Measurements from ENCODE around the gene EID3.
"Not testable (repeated sequence)": the region's sequence is repeated elsewhere in the genome, so short reads cannot be mapped to it uniquely, and the experiment has no call there.

Gene EID3

DNA sequence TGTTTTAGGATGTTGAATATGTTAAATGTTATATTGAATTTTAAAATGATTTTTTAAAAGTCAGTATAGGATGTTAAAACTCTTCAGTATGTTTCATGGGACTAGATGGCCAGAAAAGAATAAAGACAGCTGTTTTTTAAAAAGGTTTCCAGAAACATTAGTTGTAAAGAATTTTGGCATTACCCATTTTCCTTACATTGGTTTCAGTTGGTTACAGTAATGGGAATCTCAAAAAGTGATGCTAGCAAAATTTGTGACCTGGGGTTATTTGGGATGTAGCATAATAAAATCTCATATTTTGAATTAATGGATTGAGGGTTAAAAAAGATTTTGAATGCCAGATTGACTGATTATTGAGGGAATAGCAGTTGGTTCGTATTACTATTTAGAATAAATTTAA lies 25.3 kb downstream of the EID3 start:
- no peak for DNase-seq (ENCODE audit: low spot score in 2 of 2)
- Mint-ChIP-seq H3K27me3 (no peaks in the 10 kb centered on the region), H3K9me3 (no peaks in the 10 kb centered on the region), H3K36me3 (peaks cover 22% of the 10 kb centered on the region), H3K27ac (no peak overlapping the region), H3K4me1 (no peaks in the 10 kb centered on the region), H3K4me3 (no peak overlapping the region)
- no peak for ATAC-seq (ENCODE audit: low read depth)

DNA sequence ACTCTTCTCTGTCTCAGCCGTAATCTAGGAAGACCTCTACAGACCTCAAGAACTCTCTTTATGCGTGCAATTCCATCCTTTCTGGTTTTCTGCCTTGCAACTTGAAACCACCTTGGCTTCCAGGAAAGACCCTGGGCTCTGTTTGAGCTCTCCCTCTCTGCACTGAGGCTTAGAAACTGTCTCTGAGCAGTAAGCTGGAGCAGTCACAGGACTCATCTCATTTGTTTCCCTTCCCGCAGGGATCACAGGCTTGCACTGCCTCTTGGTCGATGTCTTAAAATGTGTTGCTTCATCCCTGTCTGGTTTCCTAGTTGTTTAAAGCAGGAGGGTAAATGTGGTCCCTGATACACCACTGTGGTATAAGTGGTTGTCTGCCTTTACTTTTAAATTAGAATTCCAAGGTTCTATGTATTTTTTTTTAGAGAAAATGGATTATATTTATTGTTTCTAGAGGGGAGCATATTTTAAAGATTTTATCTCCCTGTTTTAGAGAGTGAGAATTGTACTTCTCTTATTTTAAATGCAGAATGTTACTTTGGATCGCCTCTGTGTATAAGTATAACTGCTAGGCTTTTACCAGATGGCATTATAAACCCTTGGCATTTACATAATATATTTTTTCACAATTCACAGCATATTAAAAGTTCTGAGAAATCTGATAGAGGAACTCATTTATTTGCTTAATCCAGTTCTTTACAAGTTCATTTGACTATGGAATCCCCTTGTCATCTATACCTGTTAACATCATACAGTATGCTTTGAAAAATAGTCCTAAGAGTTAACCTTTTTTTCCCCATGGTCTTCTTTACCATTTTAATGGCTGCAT lies 26.4 kb downstream of the EID3 start:
- DNase-seq (ENCODE audit: low spot score in 2 of 2) (no peak), ATAC-seq (ENCODE audit: low read depth) (no peak)
- Mint-ChIP-seq H3K27me3 (no peaks in the 10 kb centered on the region), H3K4me3 (no peak overlapping the region), H3K4me1 (no peaks in the 10 kb centered on the region), H3K27ac (no peak overlapping the region), H3K36me3 (peaks cover 19% of the 10 kb centered on the region), H3K9me3 (no peaks in the 10 kb centered on the region)

DNA sequence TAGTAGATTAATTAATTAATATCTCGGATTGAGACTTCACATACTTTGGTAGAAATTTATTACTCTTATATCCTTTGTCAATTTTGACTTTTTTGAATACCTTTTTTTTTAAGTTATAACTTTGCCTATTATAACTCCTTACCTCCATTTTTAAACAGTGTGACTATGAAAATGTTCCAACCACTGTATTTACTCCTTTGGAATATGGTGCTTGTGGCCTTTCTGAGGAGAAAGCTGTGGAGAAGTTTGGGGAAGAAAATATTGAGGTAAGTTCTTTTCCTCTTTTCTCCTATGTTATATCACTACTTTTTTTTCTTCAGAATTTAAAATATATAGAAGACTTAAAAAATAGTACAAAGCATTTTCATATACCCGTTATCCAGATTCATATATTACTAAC lies 27.8 kb downstream of the EID3 start:
- Mint-ChIP-seq H3K36me3 (peaks cover 16% of the 10 kb centered on the region), H3K9me3 (no peaks in the 10 kb centered on the region), H3K4me3 (no peak overlapping the region), H3K27me3 (no peaks in the 10 kb centered on the region), H3K27ac (no peak overlapping the region), H3K4me1 (no peaks in the 10 kb centered on the region)
- ATAC-seq (ENCODE audit: low read depth) (no peak), DNase-seq (ENCODE audit: low spot score in 2 of 2) (no peak)

DNA sequence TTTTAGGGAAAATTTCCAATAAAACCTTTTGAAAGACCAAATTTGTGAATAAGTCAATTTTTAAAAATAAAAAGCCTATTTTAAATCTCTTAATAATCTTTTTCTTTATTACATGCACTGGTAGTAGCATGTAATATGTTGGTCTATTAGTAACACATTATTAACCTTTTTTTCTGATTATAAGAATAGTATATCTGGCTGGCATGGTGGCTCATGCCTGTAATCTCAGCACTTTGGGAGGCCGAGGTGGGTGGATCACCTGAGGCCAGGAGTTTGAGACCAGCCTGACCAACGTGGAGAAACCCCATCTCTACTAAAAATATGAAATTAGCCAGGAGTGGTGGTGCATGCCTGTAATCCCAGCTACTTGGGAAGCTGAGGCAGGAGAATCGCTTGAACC lies 28.7 kb downstream of the EID3 start:
- ATAC-seq (ENCODE audit: low read depth); H3K27ac Mint-ChIP-seq; H3K4me3 Mint-ChIP-seq; H3K9me3 Mint-ChIP-seq; H3K4me1 Mint-ChIP-seq; DNase-seq (ENCODE audit: low spot score in 2 of 2); H3K27me3 Mint-ChIP-seq: not testable (repeated sequence)
- peaks cover 11% of the 10 kb centered on the region for H3K36me3 Mint-ChIP-seq

DNA sequence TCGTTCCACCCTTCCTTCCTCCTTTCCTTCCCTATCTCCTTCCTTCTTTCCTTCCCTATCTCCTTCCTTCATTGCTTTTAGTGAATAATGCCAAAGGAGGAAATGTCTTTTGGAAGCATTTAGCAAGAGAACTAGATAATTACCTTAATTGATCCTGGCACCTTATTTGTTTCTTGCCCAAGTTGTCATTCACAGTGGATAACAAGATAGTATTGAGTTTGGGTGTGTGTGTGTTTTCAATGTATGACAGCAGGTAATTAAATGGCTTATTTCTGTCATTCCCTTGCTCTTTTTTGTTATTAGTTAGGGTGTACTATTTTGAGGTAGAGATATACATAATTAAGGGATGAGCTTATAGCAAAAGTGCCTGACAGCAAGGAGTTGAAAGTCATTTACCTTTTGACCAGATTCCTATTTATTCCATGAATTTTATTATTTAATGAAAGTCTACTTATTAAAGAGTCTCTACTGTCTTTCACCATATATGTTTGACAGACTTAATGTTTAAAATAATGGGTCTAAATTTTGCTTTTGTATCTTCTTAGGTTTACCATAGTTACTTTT lies 30.2 kb downstream of the EID3 start:
- DNase-seq (ENCODE audit: low spot score in 2 of 2), result no peak
- Mint-ChIP-seq H3K27ac (no peak overlapping the region), H3K27me3 (no peaks in the 10 kb centered on the region), H3K9me3 (no peaks in the 10 kb centered on the region), H3K4me1 (no peaks in the 10 kb centered on the region), H3K36me3 (peaks cover 9% of the 10 kb centered on the region), H3K4me3 (no peak overlapping the region)
- ATAC-seq (ENCODE audit: low read depth), result no peak

DNA sequence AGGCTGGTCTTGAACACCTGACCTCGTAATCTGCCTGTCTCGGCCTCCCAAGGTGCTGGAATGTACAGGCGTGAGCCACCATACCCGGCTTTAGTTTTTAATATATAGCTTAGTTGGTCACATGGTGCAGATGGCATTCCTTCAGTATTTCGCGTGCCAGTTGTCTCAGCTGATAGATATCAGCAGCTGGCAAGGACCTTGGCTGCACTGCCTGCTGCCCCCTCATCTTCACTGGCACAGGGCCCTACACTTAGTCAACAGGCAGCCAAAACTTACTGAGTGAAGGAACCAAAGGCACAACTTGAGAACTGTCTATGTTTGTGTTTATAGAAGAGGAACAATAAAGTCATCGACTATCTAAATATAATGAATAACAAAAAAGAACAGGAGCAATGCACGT lies 31.0 kb downstream of the EID3 start:
- DNase-seq (ENCODE audit: low spot score in 2 of 2), result no peak
- no peak for ATAC-seq (ENCODE audit: low read depth)
- Mint-ChIP-seq H3K9me3 (no peaks in the 10 kb centered on the region), H3K27me3 (no peaks in the 10 kb centered on the region), H3K4me1 (no peaks in the 10 kb centered on the region), H3K36me3 (peaks cover 13% of the 10 kb centered on the region), H3K4me3 (no peak overlapping the region), H3K27ac (no peak overlapping the region)

DNA sequence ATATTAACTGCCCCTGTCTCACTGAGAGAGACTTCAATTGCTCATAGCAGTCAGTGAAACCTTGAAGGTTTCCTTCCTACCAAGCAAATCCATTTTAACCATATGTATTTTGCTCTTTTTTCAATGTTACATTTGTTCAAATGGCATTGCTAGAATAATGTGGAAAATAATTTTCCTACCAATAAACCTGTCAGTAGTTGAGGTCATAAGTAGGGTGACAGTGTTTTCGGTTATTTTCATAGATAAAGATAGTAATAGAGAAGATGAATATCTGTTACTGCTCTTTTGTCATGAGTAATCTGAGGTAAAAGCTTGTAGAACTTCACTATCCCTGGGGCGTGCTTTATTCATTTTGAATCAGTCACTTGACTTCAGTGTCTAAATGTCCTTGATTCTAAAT lies 32.6 kb downstream of the EID3 start:
- Mint-ChIP-seq H3K4me3 (no peak overlapping the region), H3K4me1 (no peaks in the 10 kb centered on the region), H3K36me3 (peaks cover 20% of the 10 kb centered on the region), H3K27me3 (no peaks in the 10 kb centered on the region), H3K9me3 (no peaks in the 10 kb centered on the region), H3K27ac (no peak overlapping the region)
- DNase-seq (ENCODE audit: low spot score in 2 of 2) (no peak), ATAC-seq (ENCODE audit: low read depth) (no peak)

DNA sequence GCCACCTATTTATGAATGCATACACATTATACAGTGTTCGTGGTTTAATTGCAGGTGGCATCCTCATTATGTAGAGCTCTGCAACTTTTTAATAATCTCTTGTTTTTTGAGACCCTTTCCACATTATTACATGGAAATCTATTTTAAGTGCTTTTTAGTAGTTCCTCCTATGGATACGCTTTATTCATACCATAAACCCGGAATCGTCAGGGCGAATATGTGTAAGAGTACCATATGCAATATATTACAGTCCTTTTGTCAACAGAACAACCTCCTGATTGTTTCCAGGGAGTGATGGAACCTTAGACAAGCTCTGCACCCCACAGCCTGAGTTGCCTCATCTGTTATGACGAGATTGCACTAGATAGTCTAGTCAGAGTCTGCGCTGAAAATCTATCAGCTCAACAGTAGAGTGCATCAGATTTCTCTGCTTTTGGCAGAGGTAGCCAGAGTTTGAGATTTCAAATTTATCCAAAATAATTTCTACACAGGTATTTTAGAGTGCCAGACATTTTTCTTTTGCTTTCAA lies 33.6 kb downstream of the EID3 start:
- Mint-ChIP-seq H3K36me3 (peaks cover 21% of the 10 kb centered on the region), H3K27me3 (no peaks in the 10 kb centered on the region), H3K4me3 (no peak overlapping the region), H3K27ac (no peak overlapping the region), H3K4me1 (no peaks in the 10 kb centered on the region), H3K9me3 (no peaks in the 10 kb centered on the region)
- DNase-seq (ENCODE audit: low spot score in 2 of 2) (no peak), ATAC-seq (ENCODE audit: low read depth) (no peak)

DNA sequence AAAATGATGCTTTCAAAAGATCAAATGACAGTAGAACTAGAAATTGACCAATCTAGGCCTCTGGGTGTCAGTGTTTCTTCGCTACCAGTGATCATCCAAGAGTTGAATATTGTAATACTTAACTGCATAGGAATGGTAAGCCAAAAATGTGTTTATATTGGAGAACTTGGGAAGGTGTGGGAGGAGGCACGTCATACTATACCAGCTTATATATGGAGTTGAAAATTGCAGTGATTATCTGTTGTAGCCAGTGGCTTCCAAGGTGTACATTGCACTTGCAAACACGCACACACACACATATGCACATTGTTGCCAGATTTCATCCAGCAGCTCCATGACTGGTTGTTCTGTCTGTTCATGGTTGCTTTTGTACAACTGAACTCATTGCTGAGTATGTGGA lies 36.1 kb downstream of the EID3 start:
- Mint-ChIP-seq H3K36me3 (peaks cover 26% of the 10 kb centered on the region), H3K4me3 (no peak overlapping the region), H3K27me3 (no peaks in the 10 kb centered on the region), H3K4me1 (no peaks in the 10 kb centered on the region), H3K9me3 (no peaks in the 10 kb centered on the region), H3K27ac (no peak overlapping the region)
- ATAC-seq (ENCODE audit: low read depth) (no peak), DNase-seq (ENCODE audit: low spot score in 2 of 2) (no peak)

DNA sequence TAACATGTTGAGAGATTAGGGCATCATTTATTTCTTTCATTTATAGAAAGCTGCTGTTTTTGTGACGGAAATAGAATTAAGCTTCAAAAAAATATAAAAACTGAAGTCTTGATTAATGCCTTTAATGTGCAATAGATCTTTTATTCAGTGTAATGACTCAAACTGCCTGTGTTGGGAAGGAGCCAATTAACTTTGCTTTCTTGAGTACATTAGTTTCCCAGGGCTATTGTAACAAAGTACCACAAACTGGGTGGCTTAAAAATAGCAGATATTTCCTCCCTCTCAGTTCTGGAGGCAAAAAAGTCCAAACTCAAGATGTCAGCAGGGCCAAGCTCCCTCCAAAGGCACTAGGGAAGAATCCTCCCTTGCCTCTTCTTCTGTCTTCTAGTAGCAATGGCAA lies 36.6 kb downstream of the EID3 start:
- ATAC-seq (ENCODE audit: low read depth) (no peak), DNase-seq (ENCODE audit: low spot score in 2 of 2) (no peak)
- H3K9me3 Mint-ChIP-seq, result no peaks in the 10 kb centered on the region
- peaks cover 25% of the 10 kb centered on the region for H3K36me3 Mint-ChIP-seq
- H3K4me1 Mint-ChIP-seq, result no peaks in the 10 kb centered on the region
- no peak overlapping the region for H3K4me3 Mint-ChIP-seq
- H3K27me3 Mint-ChIP-seq, result no peaks in the 10 kb centered on the region
- no peak overlapping the region for H3K27ac Mint-ChIP-seq

DNA sequence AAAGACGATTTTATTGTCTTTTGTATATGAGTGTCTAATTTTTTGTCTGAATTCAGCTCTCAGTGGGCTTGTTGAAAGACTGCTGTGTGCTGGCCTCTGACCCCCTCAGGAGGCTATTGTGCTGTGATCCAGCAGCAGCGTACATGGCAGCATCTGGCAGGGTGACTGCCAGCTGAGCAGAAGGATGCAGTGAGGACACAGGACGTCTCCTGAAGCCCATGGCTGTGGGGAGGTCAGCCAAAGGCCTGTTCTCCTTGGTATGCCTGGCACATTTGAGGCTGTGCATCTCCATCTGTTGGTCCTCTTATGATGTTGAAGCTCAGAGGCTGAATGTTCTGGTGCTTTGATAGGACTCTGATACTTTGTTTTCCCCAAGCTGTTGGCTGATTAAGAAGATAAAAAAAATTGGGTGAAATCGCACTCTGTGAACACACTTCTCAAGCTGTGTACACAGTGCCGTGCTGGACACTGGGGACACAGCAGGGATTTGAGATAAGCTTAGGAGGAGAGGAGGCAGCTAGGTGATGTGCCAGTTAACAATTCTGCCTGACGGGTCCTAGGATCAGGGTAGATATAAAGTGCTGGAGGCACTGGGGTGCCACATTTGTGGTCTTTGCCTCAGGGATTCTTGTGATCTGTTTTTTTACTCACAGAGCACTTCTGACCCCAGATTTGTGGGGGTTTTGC lies 37.5 kb downstream of the EID3 start:
- Mint-ChIP-seq H3K9me3 (no peaks in the 10 kb centered on the region), H3K4me1 (no peaks in the 10 kb centered on the region), H3K36me3 (peaks cover 27% of the 10 kb centered on the region), H3K4me3 (no peak overlapping the region), H3K27me3 (no peaks in the 10 kb centered on the region), H3K27ac (no peak overlapping the region)
- no peak for ATAC-seq (ENCODE audit: low read depth)
- DNase-seq (ENCODE audit: low spot score in 2 of 2), result no peak

DNA sequence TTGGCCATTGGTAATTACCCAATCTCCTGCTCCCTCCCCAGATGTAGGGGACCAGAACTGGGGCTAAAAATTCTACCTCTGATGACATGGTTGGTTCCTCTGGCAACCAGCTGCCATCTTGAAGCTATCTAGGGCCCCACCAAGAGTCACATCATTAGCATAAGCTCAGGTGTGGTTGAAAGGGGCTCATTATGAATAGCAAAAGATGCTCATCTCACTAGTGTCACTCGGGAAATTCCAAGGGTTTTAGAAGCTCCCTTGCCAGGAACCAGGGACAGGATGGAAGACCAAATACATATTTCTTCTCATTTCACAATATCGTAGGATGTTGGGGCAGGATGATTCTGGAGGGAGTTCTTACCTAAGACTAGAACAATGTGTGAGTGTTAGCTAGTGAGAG lies 38.6 kb downstream of the EID3 start:
- no peaks in the 10 kb centered on the region for H3K4me1 Mint-ChIP-seq
- H3K27me3 Mint-ChIP-seq, result no peaks in the 10 kb centered on the region
- H3K27ac Mint-ChIP-seq, result no peak overlapping the region
- ATAC-seq (ENCODE audit: low read depth), result no peak
- peaks cover 27% of the 10 kb centered on the region for H3K36me3 Mint-ChIP-seq
- H3K9me3 Mint-ChIP-seq, result no peaks in the 10 kb centered on the region
- no peak overlapping the region for H3K4me3 Mint-ChIP-seq
- no peak for DNase-seq (ENCODE audit: low spot score in 2 of 2)

DNA sequence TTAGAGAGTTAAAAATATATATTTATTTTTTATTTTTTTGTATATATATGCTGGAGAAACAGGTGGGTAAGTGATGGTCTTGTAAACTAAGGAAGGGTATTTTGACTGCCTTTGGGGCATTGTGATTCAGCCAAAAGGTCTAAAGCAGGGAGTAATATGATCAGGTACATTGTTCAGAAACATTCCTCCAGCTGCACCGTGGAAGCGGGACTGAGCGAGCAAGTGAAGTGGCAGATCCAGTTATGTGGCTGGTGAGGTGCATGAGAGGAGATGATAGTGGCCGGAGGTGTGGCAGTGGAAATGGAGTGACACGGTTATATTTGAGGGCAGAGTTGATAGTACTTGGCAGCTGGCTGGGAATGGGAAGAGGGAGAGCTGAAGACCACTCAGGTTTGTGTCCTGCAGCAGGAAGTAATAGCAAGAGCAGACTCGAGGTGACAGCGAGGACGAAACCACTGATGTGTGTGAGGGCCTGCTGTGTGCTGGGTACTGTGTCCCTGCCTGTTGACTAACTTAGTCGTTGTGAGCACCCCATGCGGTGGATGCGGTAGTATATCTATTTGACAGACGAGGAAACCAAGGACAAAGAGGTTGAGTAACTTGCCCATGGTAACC lies 39.2 kb downstream of the EID3 start:
- H3K4me1 Mint-ChIP-seq, result no peaks in the 10 kb centered on the region
- H3K9me3 Mint-ChIP-seq, result no peaks in the 10 kb centered on the region
- DNase-seq (ENCODE audit: low spot score in 2 of 2), result no peak
- no peaks in the 10 kb centered on the region for H3K27me3 Mint-ChIP-seq
- peaks cover 31% of the 10 kb centered on the region for H3K36me3 Mint-ChIP-seq
- peak overlapping the region; percentile 35 for H3K27ac Mint-ChIP-seq
- no peak overlapping the region for H3K4me3 Mint-ChIP-seq
- no peak for ATAC-seq (ENCODE audit: low read depth)

DNA sequence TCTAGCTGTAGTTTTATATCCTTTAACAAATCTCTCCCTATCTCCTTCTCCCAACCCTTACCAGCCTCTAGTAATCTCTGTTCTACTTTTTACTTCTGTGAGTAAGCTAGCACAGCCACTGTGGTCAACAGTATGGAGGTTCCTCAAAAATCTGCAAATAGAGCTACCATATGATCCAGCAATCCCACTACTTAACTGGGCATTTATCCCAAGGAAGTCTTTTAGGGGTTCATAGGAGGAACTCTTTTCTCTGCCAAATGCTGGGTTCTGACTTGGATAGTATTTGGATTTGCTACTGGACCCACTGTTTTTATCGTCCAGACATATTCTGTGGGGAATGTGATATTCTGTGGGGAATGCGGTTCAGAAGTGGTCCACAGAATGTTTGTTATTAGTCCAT lies 41.1 kb downstream of the EID3 start:
- no peak for ATAC-seq (ENCODE audit: low read depth)
- no peaks in the 10 kb centered on the region for H3K4me1 Mint-ChIP-seq
- no peaks in the 10 kb centered on the region for H3K27me3 Mint-ChIP-seq
- no peaks in the 10 kb centered on the region for H3K9me3 Mint-ChIP-seq
- H3K27ac Mint-ChIP-seq, result no peak overlapping the region
- no peak overlapping the region for H3K4me3 Mint-ChIP-seq
- H3K36me3 Mint-ChIP-seq, result peaks cover 37% of the 10 kb centered on the region
- DNase-seq (ENCODE audit: low spot score in 2 of 2), result no peak
